A673 (cell line): ENCODE data around the gene SOWAHB.

ENCODE experiments used
- EZH2 ChIP-seq: fragments of 200-600 bp; sonication (generic); IDR thresholded peaks from 2 replicates; pipeline ENCODE4 v1.6.1; 2017; ENCODE audit warnings: borderline replicate concordance, low read depth, mild to moderate bottlenecking, mixed read lengths, antibody characterized with exemption, low read length; ENCODE audit not compliant: poor library complexity, severe bottlenecking
- TF ChIP-seq, protein P1 (sequence below): fragments of 300-800, 200-600 bp; sonication (generic); conservative IDR thresholded peaks from 2 replicates; pipeline ENCODE4 v1.5.1; 2017; ENCODE audit warnings: low read depth, mild to moderate bottlenecking, antibody characterized with exemption, low read length, moderate library complexity, mixed read lengths

DNA sequence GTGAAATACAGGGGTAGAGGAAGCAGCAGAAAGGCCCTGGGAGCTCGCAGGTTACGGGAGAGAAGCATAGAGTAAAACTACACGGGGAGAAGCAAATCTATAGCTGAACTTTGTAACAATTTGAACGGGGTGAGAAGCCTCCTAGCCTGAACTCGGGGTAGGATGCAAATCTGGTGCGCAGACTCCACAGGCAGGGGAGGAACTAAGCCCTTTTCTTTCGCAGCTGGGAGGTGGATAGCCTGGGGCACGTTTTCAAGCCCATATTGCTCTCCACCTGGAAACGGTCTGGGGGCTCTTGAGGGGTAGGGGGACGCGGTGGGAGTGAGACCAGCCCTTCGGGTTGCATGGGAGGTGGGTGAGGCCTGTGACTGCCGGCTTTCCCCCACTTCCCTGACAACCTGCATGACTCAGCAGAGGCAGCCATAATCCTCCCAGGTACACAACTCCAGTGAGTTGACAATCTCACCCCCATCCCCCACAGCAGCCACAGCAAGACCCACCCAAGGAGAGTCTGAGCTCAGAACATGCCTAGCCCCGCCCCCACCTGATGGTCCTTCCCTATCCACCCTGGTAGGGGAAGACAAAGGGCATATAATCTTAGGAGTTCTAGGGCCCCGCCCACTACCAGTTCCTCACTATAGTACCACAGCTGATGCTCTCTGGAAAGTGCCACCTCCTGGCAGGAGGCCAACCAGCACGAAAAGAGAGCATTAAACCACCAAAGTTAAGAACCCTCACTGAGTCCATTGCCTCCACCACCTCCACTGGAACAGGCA, 29.9 kb downstream of the SOWAHB start:
- TF ChIP-seq, protein P1, sequence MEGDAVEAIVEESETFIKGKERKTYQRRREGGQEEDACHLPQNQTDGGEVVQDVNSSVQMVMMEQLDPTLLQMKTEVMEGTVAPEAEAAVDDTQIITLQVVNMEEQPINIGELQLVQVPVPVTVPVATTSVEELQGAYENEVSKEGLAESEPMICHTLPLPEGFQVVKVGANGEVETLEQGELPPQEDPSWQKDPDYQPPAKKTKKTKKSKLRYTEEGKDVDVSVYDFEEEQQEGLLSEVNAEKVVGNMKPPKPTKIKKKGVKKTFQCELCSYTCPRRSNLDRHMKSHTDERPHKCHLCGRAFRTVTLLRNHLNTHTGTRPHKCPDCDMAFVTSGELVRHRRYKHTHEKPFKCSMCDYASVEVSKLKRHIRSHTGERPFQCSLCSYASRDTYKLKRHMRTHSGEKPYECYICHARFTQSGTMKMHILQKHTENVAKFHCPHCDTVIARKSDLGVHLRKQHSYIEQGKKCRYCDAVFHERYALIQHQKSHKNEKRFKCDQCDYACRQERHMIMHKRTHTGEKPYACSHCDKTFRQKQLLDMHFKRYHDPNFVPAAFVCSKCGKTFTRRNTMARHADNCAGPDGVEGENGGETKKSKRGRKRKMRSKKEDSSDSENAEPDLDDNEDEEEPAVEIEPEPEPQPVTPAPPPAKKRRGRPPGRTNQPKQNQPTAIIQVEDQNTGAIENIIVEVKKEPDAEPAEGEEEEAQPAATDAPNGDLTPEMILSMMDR = no peak
- TF ChIP-seq EZH2 = no peak
